DMS53 treated with DMSO at 0.1 percent for 48 hours (cell line): ENCODE results near the gene HSPD1.

ENCODE experiments used
- DNase-seq: peaks from one replicate; lab custom pipeline; 2025; ENCODE audit not compliant: unreplicated experiment; lab: John Stamatoyannopoulos, UW

The HSPD1 gene

DNA sequence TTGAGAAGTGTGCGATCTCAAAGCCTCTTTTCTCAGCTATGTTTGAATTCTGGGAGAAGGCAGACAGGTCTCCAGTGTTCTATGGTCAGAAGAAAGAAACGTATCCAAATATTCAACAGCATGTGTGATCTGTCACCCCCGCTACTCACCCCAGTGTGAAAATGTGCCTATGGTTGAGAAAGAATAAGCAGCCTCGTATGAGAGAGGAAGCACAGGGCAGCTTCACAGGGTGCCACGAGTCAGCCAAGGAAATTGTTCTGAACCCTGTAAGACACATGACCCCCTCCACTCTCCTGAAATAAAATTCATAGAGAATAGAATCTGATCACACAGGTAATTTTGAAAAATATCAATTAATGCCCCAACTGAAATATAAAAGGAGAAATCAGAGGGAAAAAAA, 56.8 kb downstream of the HSPD1 start:
- DNase-seq: no peak

DNA sequence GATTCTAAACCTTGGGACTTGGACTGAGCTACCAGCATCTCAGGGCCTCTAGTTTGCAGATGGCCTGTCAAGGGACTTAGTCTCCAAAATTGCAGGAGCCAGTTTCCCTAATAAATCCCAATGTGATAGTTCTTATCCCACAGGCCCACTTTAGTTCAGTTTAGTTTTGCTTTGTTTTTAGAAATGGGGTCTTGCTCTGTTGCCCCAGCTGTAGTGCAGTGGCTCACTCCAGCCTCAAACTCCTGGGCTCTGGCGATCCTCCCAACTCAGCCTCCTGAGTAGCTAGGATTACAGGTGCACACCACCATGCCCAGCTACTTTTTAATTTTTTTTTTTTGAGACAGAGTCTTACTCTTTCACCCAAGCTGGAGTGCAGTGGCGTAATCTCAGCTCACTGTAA, 62.3 kb downstream of the HSPD1 start:
- no peak for DNase-seq
